ENCODE results near the gene SLAMF8. TPM values are rescaled to one million over a fixed set of nuclear protein-coding genes. Genes with fewer than 3 reads are reported as not detected.

SLAMF8 gene
- total RNA-seq, 2 donors from 2014 or later = 1.5 to 1.9 TPM

DNA sequence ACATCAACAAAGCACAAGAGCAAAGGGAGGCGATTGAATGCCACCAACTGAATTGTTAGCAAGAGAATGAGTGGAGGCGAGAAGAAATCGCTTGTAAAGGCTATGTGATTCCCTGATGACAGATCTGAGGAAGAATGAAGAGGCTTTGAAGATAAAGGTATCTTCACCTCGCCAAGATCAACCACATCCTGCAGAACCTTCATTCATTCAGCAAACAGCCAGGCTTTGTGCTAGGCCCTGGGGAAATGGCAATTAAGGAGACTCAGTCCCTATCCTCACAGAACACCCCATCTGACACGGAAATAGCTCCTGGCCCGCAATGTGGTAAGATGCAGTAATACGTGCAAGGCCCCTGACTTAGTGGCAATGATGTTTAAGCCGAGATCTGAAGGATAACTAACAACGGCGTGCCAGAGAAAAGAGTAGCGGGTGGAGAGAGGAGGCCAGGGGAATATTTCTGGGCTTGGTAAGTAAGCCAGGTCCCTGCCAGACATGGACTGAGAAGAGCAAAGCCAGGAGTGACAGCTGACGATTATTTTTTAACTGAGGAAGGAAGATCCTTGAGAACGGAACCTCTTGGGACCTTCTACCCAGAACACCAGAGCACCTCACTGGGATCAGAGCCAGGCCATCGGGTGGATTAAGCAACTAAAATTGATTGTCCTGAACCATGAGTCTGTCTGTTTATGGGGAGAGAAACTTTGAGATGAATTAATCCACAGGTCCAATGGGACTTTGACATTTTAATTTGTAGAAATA lies 40.4 kb downstream of the SLAMF8 start:
- no peak for DNase-seq
- Histone ChIP-seq H3K36me3 (no peaks in the 10 kb centered on the region), H3K9me3 (no peaks in the 10 kb centered on the region), H3K9ac (ENCODE audit: low read depth in 2 of 2, low read length in 2 of 2) (peak overlapping the region in 1 of 2 donors; percentile 55), H3K27me3 (no peaks in the 10 kb centered on the region), H3K27ac (peak overlapping the region; percentile 75), H3K4me1 (no peaks in the 10 kb centered on the region), H3K4me3 (no peak overlapping the region)
- TF ChIP-seq, protein P1, sequence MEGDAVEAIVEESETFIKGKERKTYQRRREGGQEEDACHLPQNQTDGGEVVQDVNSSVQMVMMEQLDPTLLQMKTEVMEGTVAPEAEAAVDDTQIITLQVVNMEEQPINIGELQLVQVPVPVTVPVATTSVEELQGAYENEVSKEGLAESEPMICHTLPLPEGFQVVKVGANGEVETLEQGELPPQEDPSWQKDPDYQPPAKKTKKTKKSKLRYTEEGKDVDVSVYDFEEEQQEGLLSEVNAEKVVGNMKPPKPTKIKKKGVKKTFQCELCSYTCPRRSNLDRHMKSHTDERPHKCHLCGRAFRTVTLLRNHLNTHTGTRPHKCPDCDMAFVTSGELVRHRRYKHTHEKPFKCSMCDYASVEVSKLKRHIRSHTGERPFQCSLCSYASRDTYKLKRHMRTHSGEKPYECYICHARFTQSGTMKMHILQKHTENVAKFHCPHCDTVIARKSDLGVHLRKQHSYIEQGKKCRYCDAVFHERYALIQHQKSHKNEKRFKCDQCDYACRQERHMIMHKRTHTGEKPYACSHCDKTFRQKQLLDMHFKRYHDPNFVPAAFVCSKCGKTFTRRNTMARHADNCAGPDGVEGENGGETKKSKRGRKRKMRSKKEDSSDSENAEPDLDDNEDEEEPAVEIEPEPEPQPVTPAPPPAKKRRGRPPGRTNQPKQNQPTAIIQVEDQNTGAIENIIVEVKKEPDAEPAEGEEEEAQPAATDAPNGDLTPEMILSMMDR (IDR thresholded peaks at IDR 0.05) = no peak
- intact Hi-C loops (cut with DNase I) = no loop called here

DNA sequence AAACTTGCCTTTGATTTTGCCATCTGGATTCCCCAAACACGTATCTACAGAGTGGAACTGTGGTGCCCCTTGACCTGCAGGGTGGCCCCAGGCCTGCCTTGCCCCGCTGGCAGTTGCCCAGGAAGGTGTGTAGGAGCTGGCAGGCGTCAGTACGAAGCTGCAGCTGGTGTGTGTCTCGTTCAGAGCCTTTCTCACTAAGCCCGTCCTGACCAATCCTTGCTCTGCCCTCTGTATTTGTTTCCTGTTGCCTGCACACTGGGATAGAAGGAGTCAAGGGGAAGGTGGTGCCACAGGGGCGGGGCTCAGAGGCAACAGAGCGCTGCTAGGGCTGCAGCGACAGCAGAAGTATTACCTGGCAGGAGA lies 41.0 kb downstream of the SLAMF8 start:
- peak; percentile 89 for DNase-seq
- Histone ChIP-seq H3K4me3 (no peak overlapping the region), H3K36me3 (no peaks in the 10 kb centered on the region), H3K9me3 (no peaks in the 10 kb centered on the region), H3K4me1 (no peaks in the 10 kb centered on the region), H3K27ac (peak overlapping the region; percentile 75), H3K27me3 (no peaks in the 10 kb centered on the region), H3K9ac (ENCODE audit: low read depth in 2 of 2, low read length in 2 of 2) (peak overlapping the region in 1 of 2 donors; percentile 55)
- TF ChIP-seq, protein P1 (IDR thresholded peaks at IDR 0.05) = no peak
- intact Hi-C loops (cut with DNase I) = no loop called here

DNA sequence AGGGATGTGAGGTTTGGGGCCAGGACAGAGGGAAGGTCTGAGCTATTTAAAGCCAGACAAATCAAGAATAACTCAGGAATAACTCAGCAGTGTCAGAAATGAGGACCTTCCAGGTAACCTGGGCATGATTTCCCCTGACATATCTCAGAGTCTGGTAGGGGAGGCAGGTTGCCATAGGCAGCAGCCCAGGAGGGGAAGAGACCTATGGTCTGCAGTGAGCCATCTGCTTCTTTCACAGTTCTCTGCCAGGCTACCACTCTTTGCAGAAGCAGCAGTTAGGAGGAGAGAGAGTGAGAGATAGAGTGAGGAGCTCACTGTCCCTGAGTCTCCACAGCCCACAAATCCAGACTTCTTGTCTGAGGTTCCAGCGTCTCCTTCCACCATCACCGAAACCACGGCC lies 42.1 kb downstream of the SLAMF8 start:
- Histone ChIP-seq H3K36me3 (no peaks in the 10 kb centered on the region), H3K9ac (ENCODE audit: low read depth in 2 of 2, low read length in 2 of 2) (peak overlapping the region in 1 of 2 donors; percentile 15), H3K4me1 (no peaks in the 10 kb centered on the region), H3K27me3 (no peaks in the 10 kb centered on the region), H3K27ac (no peak overlapping the region), H3K4me3 (no peak overlapping the region), H3K9me3 (no peaks in the 10 kb centered on the region)
- DNase-seq = no peak
- intact Hi-C loops (cut with DNase I) = no loop called here
- TF ChIP-seq, protein P1 (IDR thresholded peaks at IDR 0.05) = no peak

DNA sequence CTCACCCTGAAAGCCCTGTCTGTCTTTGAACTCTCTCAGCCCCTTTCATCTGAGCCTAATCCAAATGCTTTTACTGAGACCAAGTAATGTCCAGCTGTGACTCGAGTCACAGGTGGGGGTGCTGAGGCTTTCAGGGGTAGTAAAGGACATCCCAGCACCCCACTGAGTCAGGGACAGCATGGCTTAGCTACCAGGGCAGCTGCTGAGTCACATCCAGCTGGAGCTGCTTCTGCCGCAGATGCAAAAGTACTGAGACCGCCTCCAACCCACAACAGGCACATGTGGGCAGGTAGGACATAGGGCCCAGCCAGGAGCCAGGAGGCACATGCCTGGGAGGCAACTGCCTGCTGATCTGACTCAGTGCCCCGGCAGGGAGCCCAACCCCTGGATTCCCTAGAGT lies 42.5 kb downstream of the SLAMF8 start:
- H3K4me1 ChIP-seq = no peaks in the 10 kb centered on the region

DNA sequence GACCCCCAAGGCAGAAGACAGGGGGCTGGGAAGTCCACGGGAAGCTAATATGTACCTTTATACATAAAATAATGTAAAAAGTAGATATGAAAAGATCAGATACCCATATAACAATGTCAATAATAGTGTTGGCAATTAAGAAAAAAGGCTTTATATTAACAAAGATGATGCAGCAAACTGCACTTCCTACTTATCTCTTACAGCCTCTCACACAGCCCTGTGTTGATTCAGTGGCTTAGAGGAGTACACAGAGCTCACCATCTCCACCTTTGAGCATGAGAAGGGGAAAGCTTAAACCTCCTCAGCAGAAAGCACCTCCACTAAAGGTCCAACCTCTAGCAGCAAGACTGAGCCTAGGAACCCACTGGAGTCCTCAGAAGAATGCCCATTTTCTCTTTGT lies 42.9 kb downstream of the SLAMF8 start:
- H3K9ac ChIP-seq (ENCODE audit: low read depth in 2 of 2, low read length in 2 of 2) = no peak overlapping the region
- H3K27me3 ChIP-seq = no peaks in the 10 kb centered on the region
- intact Hi-C loops (cut with DNase I) = loop anchor here (5.0 kb wide), 1 partner anchor 47 kb away; no protein-coding TSS in a partner anchor
- H3K4me1 ChIP-seq = no peaks in the 10 kb centered on the region
- no peak for DNase-seq
- H3K27ac ChIP-seq = no peak overlapping the region
- no peaks in the 10 kb centered on the region for H3K9me3 ChIP-seq
- no peak overlapping the region for H3K4me3 ChIP-seq
- H3K36me3 ChIP-seq = no peaks in the 10 kb centered on the region
- TF ChIP-seq, protein P1 (IDR thresholded peaks at IDR 0.05) = no peak

More for the DNA sequence above, 42.5 kb downstream of the SLAMF8 start:
- intact Hi-C loops (cut with DNase I) = no loop called here
- Histone ChIP-seq H3K9ac (ENCODE audit: low read depth in 2 of 2, low read length in 2 of 2) (no peak overlapping the region), H3K9me3 (no peaks in the 10 kb centered on the region), H3K27ac (no peak overlapping the region), H3K27me3 (no peaks in the 10 kb centered on the region), H3K36me3 (no peaks in the 10 kb centered on the region), H3K4me3 (no peak overlapping the region)
- TF ChIP-seq, protein P1 (IDR thresholded peaks at IDR 0.05) = no peak
- DNase-seq = no peak
